Measurements from ENCODE around the gene RYK.
A peak's percentile ranks its signal among the peaks of the same experiment; 100 is the strongest.

RYK gene

DNA sequence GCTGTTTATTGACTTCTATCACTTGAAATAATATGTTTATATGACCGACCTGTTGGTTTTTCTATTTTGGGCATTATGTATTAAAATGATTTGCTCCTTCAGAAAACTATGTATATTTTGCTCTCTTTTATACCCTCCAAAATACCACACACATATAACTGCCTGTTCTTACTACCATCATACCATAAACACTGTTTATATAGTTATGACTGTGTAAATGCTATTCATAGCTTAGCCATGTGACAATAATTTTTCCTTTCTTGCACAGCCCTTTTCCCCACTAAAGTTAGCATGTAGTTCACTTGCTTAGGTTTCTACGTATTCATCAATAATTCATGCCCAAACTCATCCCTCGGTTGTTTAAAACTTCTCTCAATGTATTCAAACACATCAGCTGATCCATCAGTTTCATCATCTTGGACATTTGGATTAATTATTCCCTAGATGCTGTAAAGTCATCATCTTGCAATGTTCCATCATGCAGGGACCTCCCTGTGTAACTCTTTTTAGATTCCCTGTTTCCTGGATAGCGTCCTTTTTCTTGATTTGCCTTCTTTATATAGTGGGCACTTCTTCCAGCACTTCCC lies 8.2 kb upstream of the RYK start:
- DNase-seq (ENCODE audit: low read depth in 2 of 2): peak in 1 of 2 donors; percentile 54
- no peak overlapping the region for H3K4me3 ChIP-seq (replicated peaks in 1 of 2; ENCODE audit: low read depth in 2 of 2, low read length in 2 of 2)
- TF ChIP-seq, protein P1, sequence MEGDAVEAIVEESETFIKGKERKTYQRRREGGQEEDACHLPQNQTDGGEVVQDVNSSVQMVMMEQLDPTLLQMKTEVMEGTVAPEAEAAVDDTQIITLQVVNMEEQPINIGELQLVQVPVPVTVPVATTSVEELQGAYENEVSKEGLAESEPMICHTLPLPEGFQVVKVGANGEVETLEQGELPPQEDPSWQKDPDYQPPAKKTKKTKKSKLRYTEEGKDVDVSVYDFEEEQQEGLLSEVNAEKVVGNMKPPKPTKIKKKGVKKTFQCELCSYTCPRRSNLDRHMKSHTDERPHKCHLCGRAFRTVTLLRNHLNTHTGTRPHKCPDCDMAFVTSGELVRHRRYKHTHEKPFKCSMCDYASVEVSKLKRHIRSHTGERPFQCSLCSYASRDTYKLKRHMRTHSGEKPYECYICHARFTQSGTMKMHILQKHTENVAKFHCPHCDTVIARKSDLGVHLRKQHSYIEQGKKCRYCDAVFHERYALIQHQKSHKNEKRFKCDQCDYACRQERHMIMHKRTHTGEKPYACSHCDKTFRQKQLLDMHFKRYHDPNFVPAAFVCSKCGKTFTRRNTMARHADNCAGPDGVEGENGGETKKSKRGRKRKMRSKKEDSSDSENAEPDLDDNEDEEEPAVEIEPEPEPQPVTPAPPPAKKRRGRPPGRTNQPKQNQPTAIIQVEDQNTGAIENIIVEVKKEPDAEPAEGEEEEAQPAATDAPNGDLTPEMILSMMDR (IDR thresholded peaks at IDR 0.05; ENCODE audit: low read depth, low read length): no peak

DNA sequence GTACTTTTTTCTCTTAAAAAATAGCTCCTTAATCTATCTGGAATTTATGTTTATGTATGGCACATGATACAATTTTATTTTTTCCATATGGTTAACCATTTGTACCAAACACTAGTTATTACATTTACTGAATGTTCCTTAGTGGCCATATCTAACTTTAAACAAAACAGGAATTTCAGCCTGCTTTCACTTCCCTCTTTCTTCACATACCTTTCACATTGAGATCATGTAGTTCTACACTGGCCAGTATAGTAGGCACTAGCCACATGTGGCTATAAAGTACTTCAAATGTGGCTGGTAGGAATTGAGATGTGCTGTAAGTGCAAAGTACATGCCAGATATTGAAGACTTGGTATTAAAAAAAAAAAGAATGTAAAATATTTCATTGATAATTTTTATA lies 4.7 kb upstream of the RYK start:
- no peak overlapping the region for H3K4me3 ChIP-seq (replicated peaks in 1 of 2; ENCODE audit: low read depth in 2 of 2, low read length in 2 of 2)
- no peak for DNase-seq (ENCODE audit: low read depth in 2 of 2)
- TF ChIP-seq, protein P1 (IDR thresholded peaks at IDR 0.05; ENCODE audit: low read depth, low read length): no peak

DNA sequence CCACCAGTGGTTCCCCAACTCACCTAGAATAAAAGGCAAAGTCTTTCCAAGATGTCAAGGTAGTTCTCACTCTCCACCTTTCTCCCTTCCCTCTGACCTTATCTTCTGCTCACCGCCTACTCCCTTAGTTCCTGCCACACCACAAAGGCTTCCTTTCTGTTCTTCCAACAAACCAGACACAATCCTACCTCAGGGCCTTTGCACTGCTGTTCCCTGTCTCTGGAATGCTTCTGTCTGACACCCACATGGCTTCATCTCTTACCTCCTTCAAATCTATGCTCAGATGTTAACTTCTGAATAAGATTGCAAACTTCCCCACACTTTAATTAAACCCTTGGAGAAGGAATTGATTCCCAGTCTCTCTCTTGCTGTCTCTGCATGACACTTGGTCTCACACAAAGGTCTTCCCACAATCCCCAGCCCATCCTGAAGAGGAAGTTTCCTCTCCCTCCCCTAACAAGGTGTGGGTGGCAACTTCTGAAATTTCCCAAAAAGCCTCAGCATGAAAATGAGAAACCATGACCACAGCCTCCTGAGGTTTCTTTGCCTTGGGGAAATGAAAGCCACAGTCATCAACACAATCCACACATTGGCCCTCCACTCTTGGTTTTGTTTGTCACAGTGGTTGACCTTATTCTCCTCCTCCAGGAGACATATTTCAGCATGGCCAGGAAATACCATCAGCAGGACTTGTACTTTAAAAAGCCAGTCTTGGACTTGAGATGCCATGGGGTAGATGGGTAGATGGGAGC lies 3.0 kb upstream of the RYK start:
- no peak for DNase-seq (ENCODE audit: low read depth in 2 of 2)
- TF ChIP-seq, protein P1 (IDR thresholded peaks at IDR 0.05; ENCODE audit: low read depth, low read length): no peak
- H3K4me3 ChIP-seq (replicated peaks in 1 of 2; ENCODE audit: low read depth in 2 of 2, low read length in 2 of 2): no peak overlapping the region

DNA sequence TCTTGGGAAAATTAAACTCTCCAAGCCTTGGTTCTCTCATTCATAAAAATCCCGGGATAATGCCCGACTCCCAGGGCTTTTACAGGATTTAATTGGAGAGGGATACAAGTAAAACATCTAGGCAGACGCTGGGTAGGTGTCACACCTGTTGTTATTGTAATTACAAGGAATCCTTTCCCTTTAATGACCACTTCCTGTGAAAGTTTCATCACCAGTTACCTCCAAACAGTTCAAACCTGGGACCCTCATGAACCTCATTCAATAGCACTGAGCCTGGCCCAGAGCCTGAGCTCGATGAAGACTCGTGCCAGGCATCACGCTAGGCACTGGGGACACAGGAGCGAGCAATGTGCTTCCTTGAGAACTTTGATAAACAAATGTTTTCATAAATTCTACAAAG lies 2.1 kb upstream of the RYK start:
- TF ChIP-seq, protein P1 (IDR thresholded peaks at IDR 0.05; ENCODE audit: low read depth, low read length): no peak
- no peak overlapping the region for H3K4me3 ChIP-seq (replicated peaks in 1 of 2; ENCODE audit: low read depth in 2 of 2, low read length in 2 of 2)
- no peak for DNase-seq (ENCODE audit: low read depth in 2 of 2)

DNA sequence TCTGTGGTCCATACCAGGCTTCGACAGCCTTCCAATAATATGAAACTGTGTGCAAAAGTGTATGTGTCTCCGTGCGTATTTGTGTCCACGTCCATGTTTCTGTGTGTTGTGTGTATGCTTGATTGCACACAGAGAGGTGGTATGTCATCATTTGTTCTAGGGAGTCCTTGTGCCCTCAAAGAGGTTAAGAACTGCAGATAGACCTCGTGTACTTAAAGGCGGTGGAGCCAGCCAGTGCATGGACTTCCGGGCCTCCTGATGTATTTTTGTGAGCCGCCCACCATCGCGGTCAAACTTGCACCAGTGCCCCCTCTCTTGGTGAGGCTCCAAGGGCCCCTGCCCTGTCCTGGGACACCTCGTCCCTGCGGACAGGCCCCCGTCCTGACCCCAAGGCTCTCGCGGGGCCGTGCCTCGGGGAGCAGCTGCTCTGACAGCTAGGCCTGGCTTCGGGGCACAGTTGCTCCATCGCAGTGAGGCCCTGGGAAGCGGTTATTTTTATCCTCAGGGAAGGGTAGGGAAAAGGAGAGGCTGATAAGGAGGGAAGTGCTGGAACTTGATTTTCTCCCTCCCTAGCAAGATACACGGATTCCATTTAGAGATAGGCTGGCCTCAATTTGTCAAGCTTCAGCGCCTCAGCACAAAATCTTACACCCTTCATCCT lies 1.2 kb upstream of the RYK start:
- TF ChIP-seq, protein P1 (IDR thresholded peaks at IDR 0.05; ENCODE audit: low read depth, low read length): no peak
- H3K4me3 ChIP-seq (replicated peaks in 1 of 2; ENCODE audit: low read depth in 2 of 2, low read length in 2 of 2): no peak overlapping the region
- DNase-seq (ENCODE audit: low read depth in 2 of 2): peak in 1 of 2 donors; percentile 38

DNA sequence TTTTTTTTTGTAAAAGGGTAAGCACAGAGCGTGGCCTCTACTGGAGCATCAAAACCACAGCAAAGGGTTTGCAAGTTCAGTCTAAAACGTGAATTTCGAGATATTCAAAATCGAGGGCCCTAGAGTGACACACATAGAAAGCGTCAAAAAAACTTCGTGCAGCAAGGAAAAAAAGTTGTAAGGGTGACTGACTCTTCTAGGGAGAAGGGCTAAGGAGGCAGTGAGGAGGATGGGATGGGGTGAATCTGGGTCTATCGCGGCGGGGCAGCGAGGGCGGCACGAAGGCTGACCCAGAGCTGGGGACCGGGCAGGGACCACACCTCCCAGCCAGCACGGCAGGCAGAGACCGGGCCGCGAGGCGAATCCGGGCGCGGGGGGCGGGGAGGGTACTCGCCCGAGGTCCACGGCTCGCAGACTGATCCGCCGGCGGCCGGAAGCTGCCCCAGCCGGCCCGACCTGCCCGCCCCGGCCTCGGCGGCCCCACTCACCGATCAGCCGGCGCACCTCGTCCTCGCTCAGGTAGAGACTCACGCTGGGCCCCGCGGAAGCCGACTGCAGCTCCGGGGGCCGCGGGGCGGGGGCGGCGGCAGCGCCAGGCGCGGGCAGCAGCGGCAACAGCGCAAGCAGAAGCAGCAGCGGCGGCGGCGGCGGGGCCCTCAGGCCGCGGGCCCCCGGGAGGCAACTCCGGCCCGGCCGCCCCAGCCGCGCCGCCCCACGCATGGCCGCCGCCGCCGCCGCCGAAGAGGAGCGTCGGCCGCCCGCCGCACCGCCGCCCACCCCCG lies 533 bp downstream of the RYK start:
- TF ChIP-seq, protein P1 (IDR thresholded peaks at IDR 0.05; ENCODE audit: low read depth, low read length): no peak
- peak; percentile 29 to 45 for DNase-seq (ENCODE audit: low read depth in 2 of 2)
- peak overlapping the region; percentile 61 to 73 for H3K4me3 ChIP-seq (replicated peaks in 1 of 2; ENCODE audit: low read depth in 2 of 2, low read length in 2 of 2)
